Loucy (cell line): ENCODE data around the gene ANAPC16.

Source experiments
- H2AFZ ChIP-seq: fragments of 200-600 bp; sonication (generic); 2 replicates; pipeline ENCODE4 v1.6.0; 2016; ENCODE audit warnings: antibody characterized with exemption, mild to moderate bottlenecking, low read length, moderate library complexity
- H3F3A ChIP-seq: fragments of 200-600 bp; 2 replicates; pipeline ENCODE4 v1.6.0; 2016; ENCODE audit warnings: antibody characterized with exemption, low read depth, mild to moderate bottlenecking
- H3K27me3 ChIP-seq: fragments of 200-600 bp; sonication (generic); 2 replicates; pipeline ENCODE4 v1.6.1; 2014; ENCODE audit warnings: low read length, mild to moderate bottlenecking; ENCODE audit not compliant: insufficient read depth, poor library complexity, severe bottlenecking
- H3K36me3 ChIP-seq: fragments of 200-600 bp; sonication (generic); 2 replicates; pipeline ENCODE4 v1.6.1; 2016; ENCODE audit warnings: low read length; ENCODE audit not compliant: insufficient read depth
- H3K4me1 ChIP-seq: fragments of 200-600 bp; sonication (generic); 2 replicates; pipeline ENCODE4 v1.5.1; 2014; ENCODE audit warnings: low read length, mild to moderate bottlenecking; ENCODE audit not compliant: insufficient read depth, poor library complexity, severe bottlenecking
- H3K4me2 ChIP-seq: fragments of 200-600 bp; sonication (generic); 2 replicates; pipeline ENCODE4 v1.6.0; 2014; ENCODE audit warnings: antibody characterized with exemption, low read length, low read depth, mild to moderate bottlenecking; ENCODE audit not compliant: poor library complexity, severe bottlenecking
- H3K4me3 ChIP-seq: fragments of 200-600 bp; sonication (generic); 2 replicates; pipeline ENCODE4 v1.5.1; 2014; ENCODE audit warnings: low read length, mild to moderate bottlenecking, mixed read lengths; ENCODE audit not compliant: poor library complexity, severe bottlenecking
- H3K79me2 ChIP-seq: fragments of 200-600 bp; sonication (generic); 2 replicates; pipeline ENCODE4 v1.6.1; 2014; ENCODE audit warnings: low read length; ENCODE audit not compliant: insufficient read depth
- H3K9ac ChIP-seq: fragments of 200-600 bp; sonication (generic); 2 replicates; pipeline ENCODE4 v1.6.0; 2014; ENCODE audit warnings: mild to moderate bottlenecking, low read depth, low read length, moderate library complexity; ENCODE audit not compliant: poor library complexity, severe bottlenecking
- H3K9me2 ChIP-seq: fragments of 200-600 bp; sonication (generic); replicated peaks from 2 replicates; pipeline ENCODE4 v1.6.1; 2016; ENCODE audit warnings: low read depth, low read length, mixed read lengths
- H3K9me3 ChIP-seq: fragments of 200-600 bp; sonication (generic); 2 replicates; pipeline ENCODE4 v1.6.1; 2014; ENCODE audit warnings: mild to moderate bottlenecking, antibody characterized with exemption, low read length, low read depth; ENCODE audit not compliant: insufficient read depth
- H4K20me1 ChIP-seq: fragments of 200-600 bp; sonication (generic); 2 replicates; pipeline ENCODE4 v1.6.0; 2014; ENCODE audit warnings: antibody characterized with exemption, low read length, mild to moderate bottlenecking; ENCODE audit not compliant: insufficient read depth, poor library complexity, severe bottlenecking
- EZH2phosphoT487 ChIP-seq: fragments of 200-600 bp; IDR thresholded peaks from 2 replicates; pipeline ENCODE4 v1.6.1; 2018; ENCODE audit warnings: antibody characterized with exemption, mild to moderate bottlenecking, moderate library complexity, borderline replicate concordance
- TF ChIP-seq, protein P1 (sequence below): fragments of 200-600 bp; sonication (generic); conservative IDR thresholded peaks from 2 replicates; pipeline ENCODE4 v1.5.1; 2014; ENCODE audit warnings: mild to moderate bottlenecking, antibody characterized with exemption, low read length

ANAPC16 gene

DNA sequence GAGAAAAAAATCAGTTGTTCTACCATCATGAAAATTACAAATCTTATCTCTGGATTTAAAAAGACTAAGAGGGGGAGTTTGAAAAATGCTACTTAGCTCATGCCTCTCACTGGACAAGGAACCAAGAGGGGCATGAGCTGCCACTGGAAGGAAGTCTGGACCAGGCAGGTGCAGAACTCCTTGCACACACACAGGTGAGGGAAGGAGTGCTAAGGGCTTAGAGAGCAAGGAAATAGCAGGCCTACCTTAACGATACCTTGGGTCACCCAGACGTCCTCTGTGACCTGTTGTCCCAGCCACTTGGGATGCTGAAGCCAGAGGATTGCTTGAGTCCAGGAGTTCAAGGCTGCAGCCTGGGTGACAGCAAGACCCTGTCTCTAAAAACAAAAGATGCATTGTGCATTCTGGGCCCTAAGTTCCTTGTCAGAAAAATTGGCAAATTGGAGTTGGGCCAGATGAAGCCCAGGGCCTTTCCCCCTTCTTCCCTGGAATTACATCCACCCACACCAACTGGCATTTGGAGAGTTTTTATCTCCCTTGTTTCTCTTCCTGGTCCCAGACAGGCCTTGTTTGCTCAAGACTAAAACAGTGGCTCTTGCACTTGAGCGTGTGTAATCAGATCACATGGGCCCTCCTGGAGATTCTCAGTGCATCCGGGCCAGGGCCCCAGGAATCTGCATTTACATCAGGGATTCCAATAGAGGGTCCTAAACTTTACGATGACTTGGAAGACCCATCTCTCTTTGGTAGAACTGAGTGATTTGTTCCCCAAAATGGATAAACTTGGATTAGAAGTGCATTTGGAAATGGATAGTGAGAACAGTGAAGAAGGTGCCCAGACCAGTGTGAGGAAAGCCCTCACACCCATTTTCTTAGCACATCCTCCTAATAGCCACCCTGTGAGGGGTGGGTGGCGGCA lies 60.9 kb downstream of the ANAPC16 start:
- no peaks in the 10 kb centered on the region for H3K9me3 ChIP-seq
- peak overlapping the region; percentile 87 for H3K4me2 ChIP-seq
- peaks cover 49% of the 10 kb centered on the region for H3K79me2 ChIP-seq
- peaks cover 50% of the 10 kb centered on the region for H3K4me1 ChIP-seq
- peaks cover 18% of the 10 kb centered on the region for H3K27me3 ChIP-seq
- H4K20me1 ChIP-seq, result peaks cover 33% of the 10 kb centered on the region
- H3K4me3 ChIP-seq, result peak overlapping the region; percentile 77
- H3K9me2 ChIP-seq, result no peaks in the 10 kb centered on the region
- TF ChIP-seq, protein P1, sequence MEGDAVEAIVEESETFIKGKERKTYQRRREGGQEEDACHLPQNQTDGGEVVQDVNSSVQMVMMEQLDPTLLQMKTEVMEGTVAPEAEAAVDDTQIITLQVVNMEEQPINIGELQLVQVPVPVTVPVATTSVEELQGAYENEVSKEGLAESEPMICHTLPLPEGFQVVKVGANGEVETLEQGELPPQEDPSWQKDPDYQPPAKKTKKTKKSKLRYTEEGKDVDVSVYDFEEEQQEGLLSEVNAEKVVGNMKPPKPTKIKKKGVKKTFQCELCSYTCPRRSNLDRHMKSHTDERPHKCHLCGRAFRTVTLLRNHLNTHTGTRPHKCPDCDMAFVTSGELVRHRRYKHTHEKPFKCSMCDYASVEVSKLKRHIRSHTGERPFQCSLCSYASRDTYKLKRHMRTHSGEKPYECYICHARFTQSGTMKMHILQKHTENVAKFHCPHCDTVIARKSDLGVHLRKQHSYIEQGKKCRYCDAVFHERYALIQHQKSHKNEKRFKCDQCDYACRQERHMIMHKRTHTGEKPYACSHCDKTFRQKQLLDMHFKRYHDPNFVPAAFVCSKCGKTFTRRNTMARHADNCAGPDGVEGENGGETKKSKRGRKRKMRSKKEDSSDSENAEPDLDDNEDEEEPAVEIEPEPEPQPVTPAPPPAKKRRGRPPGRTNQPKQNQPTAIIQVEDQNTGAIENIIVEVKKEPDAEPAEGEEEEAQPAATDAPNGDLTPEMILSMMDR, result no peak
- no peak for TF ChIP-seq EZH2phosphoT487
- peaks cover 23% of the 10 kb centered on the region for H3K36me3 ChIP-seq
- no peak overlapping the region for H2AFZ ChIP-seq
- no peaks in the 10 kb centered on the region for H3F3A ChIP-seq
- peak overlapping the region; percentile 100 for H3K9ac ChIP-seq

DNA sequence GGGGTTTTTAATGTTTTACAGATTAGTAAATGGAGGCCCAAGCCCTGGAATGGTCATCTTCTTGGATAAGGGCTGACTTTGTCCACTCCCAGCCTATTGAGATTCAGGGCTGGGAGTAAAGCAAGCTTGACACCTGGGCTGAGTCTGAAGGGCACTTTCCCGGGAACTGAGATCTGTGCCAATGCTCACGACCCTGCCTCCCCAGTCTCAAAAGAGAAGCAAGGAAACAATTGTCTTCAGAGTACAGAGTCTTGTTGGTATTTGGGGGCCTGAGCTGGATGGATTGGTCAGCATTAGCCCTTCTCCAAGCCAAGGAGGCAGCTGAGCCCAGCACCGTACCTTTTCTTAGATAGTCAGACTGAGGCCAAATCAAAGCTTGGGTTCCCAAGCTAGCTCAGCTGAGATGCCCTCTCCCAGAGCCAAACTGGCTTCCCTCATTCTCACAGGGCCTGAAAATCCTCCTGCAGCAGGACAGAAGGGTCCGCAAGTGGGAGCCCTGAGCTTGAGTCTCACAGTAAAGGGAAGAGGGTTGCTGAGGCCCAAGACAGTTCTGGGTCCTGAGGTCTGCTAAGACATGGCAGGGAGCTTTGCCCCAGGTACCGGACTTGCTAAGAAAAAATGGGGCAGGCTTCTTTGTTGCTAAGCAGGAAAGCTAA lies 61.7 kb downstream of the ANAPC16 start:
- TF ChIP-seq, protein P1, result no peak
- no peak for TF ChIP-seq EZH2phosphoT487
- Histone ChIP-seq H3K9me3 (no peaks in the 10 kb centered on the region), H3K4me2 (peak overlapping the region; percentile 87), H3K9ac (peak overlapping the region; percentile 100), H3K9me2 (no peaks in the 10 kb centered on the region), H3K79me2 (peaks cover 46% of the 10 kb centered on the region), H3K4me3 (peak overlapping the region; percentile 77), H3K4me1 (peaks cover 45% of the 10 kb centered on the region), H3K36me3 (peaks cover 23% of the 10 kb centered on the region), H3K27me3 (peaks cover 18% of the 10 kb centered on the region), H4K20me1 (peaks cover 33% of the 10 kb centered on the region), H2AFZ (no peak overlapping the region), H3F3A (no peaks in the 10 kb centered on the region)

DNA sequence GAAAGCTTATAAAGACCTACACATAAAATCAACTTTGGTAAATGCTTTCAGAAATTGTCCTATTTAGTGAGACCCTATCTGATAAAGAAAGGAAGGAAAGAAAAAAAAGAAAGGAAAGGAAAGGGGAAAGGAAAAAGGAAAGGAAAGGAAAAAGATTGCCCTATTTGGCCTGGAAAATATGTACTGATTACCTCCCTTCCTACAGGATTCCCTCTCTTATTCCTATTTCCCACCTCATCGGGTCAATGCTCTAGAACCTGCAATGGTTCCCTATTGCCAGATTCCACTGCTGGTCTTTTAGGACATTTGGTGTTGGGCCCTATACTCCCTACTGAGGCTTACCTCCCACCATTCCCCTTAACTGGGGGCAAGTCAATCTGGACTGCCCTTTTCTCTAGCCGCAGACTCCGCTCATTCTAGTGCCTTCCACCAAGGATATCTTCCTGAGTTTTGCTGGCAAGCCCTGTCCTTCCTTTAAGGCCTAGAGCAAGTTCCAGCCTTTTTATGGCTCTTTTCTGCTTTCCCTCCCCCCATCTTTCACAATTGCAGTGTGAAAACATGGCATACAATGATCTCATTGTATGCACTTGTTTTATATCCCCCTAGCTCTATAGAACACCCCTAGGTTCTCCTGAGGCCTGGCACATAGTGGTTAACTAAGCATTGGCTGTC lies 62.3 kb downstream of the ANAPC16 start:
- Histone ChIP-seq H3K36me3 (peaks cover 23% of the 10 kb centered on the region), H3K4me1 (peaks cover 48% of the 10 kb centered on the region), H3K4me3 (no peak overlapping the region), H3K4me2 (no peak overlapping the region), H3K79me2 (peaks cover 43% of the 10 kb centered on the region), H3K9me2 (no peaks in the 10 kb centered on the region), H3K9ac (no peak overlapping the region), H3F3A (no peaks in the 10 kb centered on the region), H3K27me3 (peaks cover 18% of the 10 kb centered on the region), H4K20me1 (peaks cover 33% of the 10 kb centered on the region), H3K9me3 (no peaks in the 10 kb centered on the region), H2AFZ (no peak overlapping the region)
- TF ChIP-seq, protein P1, result no peak
- TF ChIP-seq EZH2phosphoT487, result no peak
